Measurements from ENCODE around the gene ZIC4. TPM values are rescaled to one million over a fixed set of nuclear protein-coding genes. Genes with fewer than 3 reads are reported as not detected.

The ZIC4 gene
- total and polyA plus RNA-seq, 2 of the 4 experiments (the other 2 are of a cell fraction), result not detected

- no peak overlapping the region for H2BK20ac ChIP-seq (ENCODE audit: low read depth, low read length)
- no peak for DNase-seq
- WGBS, 2 experiments (ENCODE audit: extremely low coverage in 2 of 2, insufficient read length in 1 of 2), result no CpG with 5 or more reads among the region's 9 CpGs
- H2BK5ac ChIP-seq (ENCODE audit: low read depth, low read length, poor library complexity, severe bottlenecking), result no peak overlapping the region
- no TSS peak for BruUV-seq (replicated peaks)
- H2BK120ac ChIP-seq (ENCODE audit: low read depth, low read length), result no peak overlapping the region
- H4K5ac ChIP-seq (ENCODE audit: low read depth, low read length), result no peak overlapping the region
- CTCF ChIA-PET, result interaction anchor here (0.6 kb wide), 1 partner anchor 118 kb away, joined by 8 read pairs; no protein-coding TSS in a partner anchor
- no peaks in the 10 kb centered on the region for H3K79me1 ChIP-seq (ENCODE audit: low read depth in 1 of 2, low read length in 2 of 2)
- H3K56ac ChIP-seq (ENCODE audit: extremely low read depth, insufficient read depth, low read length), result no peak overlapping the region
- H4K8ac ChIP-seq (ENCODE audit: low read depth in 2 of 2, low read length in 2 of 2), result no peak overlapping the region
- no peak overlapping the region for H3K14ac ChIP-seq (replicated peaks; ENCODE audit: low read depth, low read length)
- H2BK15ac ChIP-seq (ENCODE audit: low read depth, low read length), result no peak overlapping the region
- no peak for ATAC-seq (ENCODE audit: low read depth)
- H2AFZ ChIP-seq (replicated peaks; ENCODE audit: low read length, poor library complexity), result no peak overlapping the region
- dilution Hi-C loops (cut with HindIII; ENCODE audit: low sequenced_read_pairs, unreplicated experiment), result no loop called here
- no peak overlapping the region for H2AK5ac ChIP-seq (ENCODE audit: low read depth, low read length)
- H2AK9ac ChIP-seq (replicated peaks; ENCODE audit: low read depth, low read length, poor library complexity), result no peak overlapping the region
- no peaks in the 10 kb centered on the region for H3K36me3 ChIP-seq (ENCODE audit: control insufficient read depth, insufficient read depth, low read length)
- no peak overlapping the region for H3K4ac ChIP-seq (ENCODE audit: low read depth, low read length)
- POLR2A ChIA-PET (ENCODE audit: unreplicated experiment), result no interaction called here
- peaks cover 72% of the 10 kb centered on the region for H3K27me3 ChIP-seq (ENCODE audit: control insufficient read depth, insufficient read depth, low read length)
- H4K20me1 ChIP-seq (ENCODE audit: insufficient read depth, low read length), result no peaks in the 10 kb centered on the region
- no peak overlapping the region for H3K18ac ChIP-seq (ENCODE audit: low read depth, low read length)
- no peak for TF ChIP-seq RCOR1 (IDR thresholded peaks at IDR 0.05; ENCODE audit: insufficient replicate concordance, low read length)
- no peak for TF ChIP-seq MAZ (IDR thresholded peaks at IDR 0.05; ENCODE audit: borderline replicate concordance, low read depth, low read length)
- no peak for TF ChIP-seq CTCF (conservative IDR thresholded peaks at IDR 0.05; ENCODE audit: low read depth, low read length)
- no peak for TF ChIP-seq RAD21 (IDR thresholded peaks at IDR 0.05; ENCODE audit: low read length)
- TF ChIP-seq RFX5 (IDR thresholded peaks at IDR 0.05; ENCODE audit: low read depth, low read length), result no peak
- no peak for TF ChIP-seq MXI1 (IDR thresholded peaks at IDR 0.05; ENCODE audit: borderline replicate concordance, low read depth, low read length)
- no peak for TF ChIP-seq POLR2A (IDR thresholded peaks at IDR 0.05; ENCODE audit: low read depth, low read length)
- no peak for TF ChIP-seq MAFK (IDR thresholded peaks at IDR 0.05; ENCODE audit: low read depth, low read length)
- TF ChIP-seq CHD1 (IDR thresholded peaks at IDR 0.05; ENCODE audit: low read depth, low read length), result no peak
- no peak for TF ChIP-seq FOS (IDR thresholded peaks at IDR 0.05; ENCODE audit: low read depth, low read length)
- TF ChIP-seq ELK1 (IDR thresholded peaks at IDR 0.05; ENCODE audit: borderline replicate concordance, low read depth, low read length), result no peak
- no peak for TF ChIP-seq CEBPB (IDR thresholded peaks at IDR 0.05; ENCODE audit: low read depth, low read length)
- no peaks in the 10 kb centered on the region for H3K9me1 ChIP-seq (ENCODE audit: insufficient read depth, low read length)
- H3K4me3 ChIP-seq (ENCODE audit: insufficient read depth, low read depth, low read length), result no peak overlapping the region
- no peak overlapping the region for H3K9ac ChIP-seq (ENCODE audit: low read depth, low read length)
- H3K27ac ChIP-seq (ENCODE audit: insufficient read depth, low read length), result no peak overlapping the region
- in situ Hi-C loops (cut with MboI; ENCODE audit: low sequenced_read_pairs), result no loop called here
- peaks cover 17% of the 10 kb centered on the region for H3K9me3 ChIP-seq (ENCODE audit: control insufficient read depth, insufficient read depth, low read length)
- no peak overlapping the region for H3K23ac ChIP-seq (ENCODE audit: low read depth, low read length)
- intact Hi-C loops (cut with micrococcal nuclease), result no loop called here
- H3K4me1 ChIP-seq (ENCODE audit: control insufficient read depth, insufficient read depth, low read length), result no peaks in the 10 kb centered on the region
- H4K91ac ChIP-seq (ENCODE audit: insufficient read depth, low read depth, low read length), result no peak overlapping the region
- H3K4me2 ChIP-seq (ENCODE audit: low read depth, low read length), result no peak overlapping the region
These were observed 48.0 kb downstream of the ZIC4 start for GRCh38 chr3:147358144-147358992.
